PC-9 (cell line): ENCODE results near the gene REPS2.

Experiments
- CTCF ChIP-seq: fragments of 200-600 bp; sonication (generic); conservative IDR thresholded peaks from 2 replicates; pipeline ENCODE4 v1.6.1; 2017; ENCODE audit warnings: mixed run types, antibody characterized with exemption, mild to moderate bottlenecking, moderate library complexity
- EZH2 ChIP-seq: fragments of 200-600 bp; sonication (generic); IDR thresholded peaks from 2 replicates; pipeline ENCODE4 v1.8.0; 2017; ENCODE audit warnings: antibody characterized with exemption, low read depth

- TF ChIP-seq CTCF = no peak
- TF ChIP-seq EZH2 = no peak
Observed at GRCh38 chrX:16966752-16967448, 20.4 kb downstream of the REPS2 start.
